ENCODE results near the gene MMP24.

DNA sequence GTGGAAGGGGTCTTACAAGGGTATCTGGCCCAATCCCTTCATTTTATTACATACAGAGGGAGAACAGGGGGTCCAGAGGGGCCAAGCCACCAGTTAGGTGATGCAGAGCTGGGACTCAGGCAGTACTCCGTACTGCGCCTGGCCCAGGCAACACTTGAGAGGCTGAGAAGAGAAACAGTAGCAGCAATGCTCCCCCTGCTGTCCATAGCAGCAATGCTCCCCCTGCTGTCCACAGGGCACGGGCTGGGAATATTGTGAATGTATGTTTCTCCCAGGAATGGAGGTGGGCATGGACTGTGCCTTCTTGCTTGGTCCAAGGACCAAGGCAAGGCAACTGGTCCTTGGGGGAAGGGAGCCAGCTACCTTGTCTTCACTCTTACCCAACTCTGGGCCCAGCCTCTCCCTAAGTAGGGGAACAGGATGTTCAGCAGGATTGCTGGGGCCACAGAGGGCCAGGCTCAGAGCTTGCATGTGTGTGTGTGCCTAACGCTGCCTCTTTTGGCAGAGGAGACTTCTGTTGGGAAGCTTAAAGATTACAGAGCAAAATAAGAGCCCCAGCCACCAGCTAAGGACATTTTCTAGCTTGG lies 80.5 kb downstream of the MMP24 start:
- TF ChIP-seq CTCF (conservative IDR thresholded peaks at IDR 0.05; ENCODE audit: low read depth, low read length) (peak; percentile 88), EZH2phosphoT487 (IDR thresholded peaks at IDR 0.05; ENCODE audit: borderline replicate concordance, low read length) (no peak)

Data from PC-3 (cell line).